ENCODE results near the gene HOOK2. TPM values are rescaled to one million over a fixed set of nuclear protein-coding genes. Genes with fewer than 3 reads are reported as not detected.

The HOOK2 gene
- total RNA-seq, 2 experiments from 2014 or later, result 20.2 to 22.2 TPM

DNA sequence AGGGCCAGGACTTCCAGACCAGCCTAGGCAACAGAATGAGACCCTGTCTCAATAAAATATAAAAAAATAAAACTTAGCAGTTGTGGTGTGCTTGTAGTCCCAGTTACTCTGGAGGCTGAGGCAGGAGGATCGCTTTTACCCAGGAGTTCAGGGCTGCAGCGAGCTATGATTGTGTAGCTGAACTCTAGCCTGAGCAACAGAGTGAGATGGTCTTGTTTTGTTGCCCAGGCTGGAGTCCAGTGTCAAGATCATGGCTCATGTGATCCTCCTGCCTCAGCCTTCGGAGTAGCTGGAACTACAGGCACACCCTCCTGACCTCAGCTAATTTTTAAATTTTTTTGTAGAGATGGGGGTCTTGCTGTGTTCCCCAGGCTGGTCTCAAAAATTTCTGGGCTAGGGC, 11.6 kb upstream of the HOOK2 start:
- H3K4me1 Mint-ChIP-seq (ENCODE audit: low read depth), result peaks cover 14% of the 10 kb centered on the region
- H3K27ac Mint-ChIP-seq, result peak overlapping the region; percentile 96
- peaks cover 9% of the 10 kb centered on the region for H3K36me3 Mint-ChIP-seq
- H3K4me3 Mint-ChIP-seq, result no peak overlapping the region
- no peaks in the 10 kb centered on the region for H3K27me3 Mint-ChIP-seq
- DNase-seq, result no peak
- no peaks in the 10 kb centered on the region for H3K9me3 Mint-ChIP-seq
- intact Hi-C loops (cut with micrococcal nuclease), result no loop called here
- ChIA-PET CTCF (interaction anchor here (2.1 to 5.0 kb wide), 2 partner anchors 9 to 21 kb away, joined by 6 to 41 read pairs; no protein-coding TSS in a partner anchor), POLR2A (interaction anchor here (3.4 kb wide), 1 partner anchor 9 kb away, joined by 26 read pairs; no protein-coding TSS in a partner anchor)

DNA sequence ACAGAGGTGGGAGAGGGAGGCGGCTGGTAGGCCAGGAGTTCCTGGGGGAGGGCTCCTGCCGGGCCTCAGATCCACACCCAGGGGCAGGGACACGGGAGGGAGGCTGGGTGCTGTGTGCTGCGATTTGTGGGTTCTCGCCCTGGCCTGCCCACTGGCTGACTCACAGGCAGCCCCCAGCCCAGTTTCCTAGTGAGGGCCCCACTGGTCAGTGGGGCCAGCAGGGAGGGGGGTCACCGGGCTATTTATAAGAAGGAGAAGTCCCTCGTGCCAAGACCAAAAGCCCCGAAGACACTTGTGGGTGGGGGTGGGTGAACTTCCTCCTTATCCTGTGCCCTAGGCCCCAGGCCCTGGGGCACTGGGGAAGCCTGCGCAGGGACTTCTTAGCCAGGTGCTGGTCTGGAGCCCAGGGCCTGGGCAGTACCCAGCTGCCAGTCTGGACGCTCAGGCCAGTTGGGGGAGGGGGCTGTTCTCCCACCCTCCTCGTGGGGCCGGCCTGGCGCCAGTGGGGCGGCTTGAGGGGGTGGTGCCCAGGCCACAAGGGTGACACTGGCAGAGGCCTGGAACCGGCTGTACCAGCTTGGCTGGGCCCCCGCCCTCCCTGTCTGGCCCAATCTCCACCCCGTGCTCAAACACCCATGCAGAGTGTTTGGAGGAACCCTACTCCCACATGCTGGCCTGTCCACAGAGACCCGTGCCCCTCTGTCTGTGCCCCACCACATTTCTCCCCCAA, 11.0 kb upstream of the HOOK2 start:
- H3K9me3 Mint-ChIP-seq, result no peaks in the 10 kb centered on the region
- H3K27ac Mint-ChIP-seq, result peak overlapping the region; percentile 96
- H3K27me3 Mint-ChIP-seq, result no peaks in the 10 kb centered on the region
- DNase-seq, result no peak
- H3K4me1 Mint-ChIP-seq (ENCODE audit: low read depth), result peaks cover 19% of the 10 kb centered on the region
- ChIA-PET POLR2A (interaction anchor here (3.4 kb wide), 1 partner anchor 9 kb away, joined by 26 read pairs; no protein-coding TSS in a partner anchor), CTCF (interaction anchor here (2.1 to 5.0 kb wide), 2 partner anchors 9 to 20 kb away, joined by 6 to 41 read pairs; no protein-coding TSS in a partner anchor)
- no peak overlapping the region for H3K4me3 Mint-ChIP-seq
- H3K36me3 Mint-ChIP-seq, result peaks cover 4% of the 10 kb centered on the region
- intact Hi-C loops (cut with micrococcal nuclease), result no loop called here

DNA sequence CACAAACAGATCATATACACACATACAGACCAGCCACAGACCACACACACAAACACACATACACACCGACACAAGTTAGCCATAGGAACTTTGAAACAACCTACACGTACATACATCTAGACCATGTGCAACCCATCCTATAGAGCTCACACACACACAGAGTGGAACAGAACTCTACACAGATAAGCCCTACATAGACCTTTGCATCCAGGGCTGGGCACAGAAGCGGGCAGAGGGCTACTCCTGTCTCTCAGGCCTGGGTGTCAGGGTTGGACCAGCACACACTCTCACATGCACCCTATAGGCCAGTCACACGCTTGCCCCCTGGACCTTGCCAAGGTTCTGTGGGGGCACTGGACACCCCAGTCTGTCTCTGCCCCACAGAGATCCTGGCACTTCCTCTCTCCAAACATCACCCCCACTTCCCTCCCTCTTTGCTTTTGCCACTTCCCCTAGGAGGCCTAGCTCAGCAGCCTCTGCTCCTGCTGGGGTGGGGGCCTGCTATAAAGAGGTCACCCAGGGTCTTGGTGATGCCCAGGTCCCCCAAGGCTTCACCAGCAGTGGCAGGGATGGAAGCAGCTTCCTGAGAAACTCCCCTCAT, 10.2 kb upstream of the HOOK2 start:
- ChIA-PET CTCF (interaction anchor here (2.1 to 5.0 kb wide), 2 partner anchors 8 to 19 kb away, joined by 6 to 41 read pairs; no protein-coding TSS in a partner anchor), POLR2A (no interaction called here)
- intact Hi-C loops (cut with micrococcal nuclease), result no loop called here
- no peaks in the 10 kb centered on the region for H3K9me3 Mint-ChIP-seq
- no peak overlapping the region for H3K4me3 Mint-ChIP-seq
- H3K27me3 Mint-ChIP-seq, result no peaks in the 10 kb centered on the region
- peaks cover 2% of the 10 kb centered on the region for H3K36me3 Mint-ChIP-seq
- H3K27ac Mint-ChIP-seq, result no peak overlapping the region
- DNase-seq, result no peak
- H3K4me1 Mint-ChIP-seq (ENCODE audit: low read depth), result peaks cover 19% of the 10 kb centered on the region

DNA sequence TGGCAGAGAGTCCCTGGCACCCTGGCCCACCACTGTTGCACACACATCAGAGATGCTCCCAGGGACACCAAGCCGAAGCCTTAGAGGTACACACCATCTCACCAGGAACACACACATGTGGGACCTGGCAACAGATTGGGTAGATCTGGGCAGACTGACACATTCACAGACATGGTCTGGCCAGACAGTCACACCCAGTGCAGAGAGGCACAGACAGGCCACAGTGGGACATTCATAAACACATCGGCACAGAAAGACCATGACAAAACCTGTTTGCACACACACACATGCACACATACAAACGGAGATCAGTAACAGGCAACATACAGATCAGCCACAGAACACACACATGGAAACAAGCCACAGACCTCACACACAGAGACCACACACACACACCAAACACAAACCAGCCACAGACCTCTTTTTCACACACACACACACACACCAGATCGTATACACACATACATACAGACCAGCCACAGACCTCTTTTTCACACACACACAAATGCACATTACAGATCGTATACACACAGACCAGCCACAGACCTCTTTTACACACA, 9.6 kb upstream of the HOOK2 start:
- intact Hi-C loops (cut with micrococcal nuclease), result no loop called here

DNA sequence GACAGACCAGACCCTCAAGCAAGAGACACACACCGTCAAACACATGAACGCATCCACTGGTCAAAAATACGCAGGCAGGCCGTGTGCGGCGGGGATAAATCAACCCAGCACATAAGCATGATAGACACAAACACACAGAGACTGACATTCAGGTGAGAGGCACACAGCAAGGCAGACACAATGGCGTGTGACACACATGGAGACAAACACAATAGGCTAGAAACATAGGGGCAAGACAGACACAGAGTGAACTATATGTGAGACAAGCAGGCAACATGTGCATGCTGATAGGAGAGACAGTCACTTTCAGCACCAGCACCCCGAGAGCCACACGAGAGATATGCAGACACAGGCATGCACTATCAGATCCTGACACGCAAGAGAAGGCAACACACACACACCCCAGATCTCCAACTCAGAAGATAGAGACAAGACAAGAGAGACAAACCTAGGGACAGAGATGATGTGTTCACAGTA, 9.1 kb upstream of the HOOK2 start:
- Mint-ChIP-seq H3K4me3 (no peak overlapping the region), H3K9me3 (no peaks in the 10 kb centered on the region), H3K27ac (no peak overlapping the region), H3K4me1 (ENCODE audit: low read depth) (peaks cover 23% of the 10 kb centered on the region), H3K36me3 (peaks cover 2% of the 10 kb centered on the region), H3K27me3 (no peaks in the 10 kb centered on the region)
- CTCF ChIA-PET, result no interaction called here
- peak; percentile 57 for DNase-seq
- POLR2A ChIA-PET, result no interaction called here
- intact Hi-C loops (cut with micrococcal nuclease), result no loop called here

More for the DNA sequence above, 9.6 kb upstream of the HOOK2 start:
- peak; percentile 58 for DNase-seq
- Mint-ChIP-seq H3K27ac (no peak overlapping the region), H3K4me3 (no peak overlapping the region), H3K27me3 (no peaks in the 10 kb centered on the region), H3K36me3 (peaks cover 2% of the 10 kb centered on the region), H3K9me3 (no peaks in the 10 kb centered on the region), H3K4me1 (ENCODE audit: low read depth) (peaks cover 22% of the 10 kb centered on the region)
- ChIA-PET CTCF (interaction anchor here (5.0 kb wide), 1 partner anchor 7 kb away, joined by 41 read pairs; no protein-coding TSS in a partner anchor), POLR2A (no interaction called here)

DNA sequence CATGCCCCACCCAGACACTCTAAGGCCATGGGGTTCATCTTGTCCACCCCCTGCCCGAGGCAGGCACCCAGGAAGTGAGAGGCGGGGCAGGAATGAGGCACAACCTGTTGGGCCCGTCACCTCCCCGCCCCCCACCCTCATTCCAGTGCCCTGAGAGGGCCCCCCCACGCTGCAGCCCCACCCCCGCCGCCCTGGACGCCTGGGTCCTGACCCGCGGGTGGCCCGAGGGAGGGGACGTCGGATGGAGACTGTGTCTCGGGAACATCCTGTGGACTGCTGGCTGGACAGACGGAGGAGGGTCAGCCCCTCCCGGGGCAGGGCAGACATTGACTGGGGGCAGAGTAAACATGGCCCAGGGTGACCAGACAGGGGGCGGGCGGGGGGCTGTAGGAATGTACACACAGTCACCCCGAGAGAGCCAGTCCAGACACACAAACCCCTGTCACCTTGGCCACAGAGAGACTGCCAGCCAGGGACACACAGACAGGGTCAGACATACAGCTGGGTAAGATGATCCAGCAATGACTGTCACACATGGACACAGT, 8.6 kb upstream of the HOOK2 start:
- H3K27me3 Mint-ChIP-seq, result no peaks in the 10 kb centered on the region
- H3K4me3 Mint-ChIP-seq, result no peak overlapping the region
- peaks cover 29% of the 10 kb centered on the region for H3K4me1 Mint-ChIP-seq (ENCODE audit: low read depth)
- intact Hi-C loops (cut with micrococcal nuclease), result no loop called here
- H3K9me3 Mint-ChIP-seq, result no peaks in the 10 kb centered on the region
- H3K36me3 Mint-ChIP-seq, result no peaks in the 10 kb centered on the region
- no peak overlapping the region for H3K27ac Mint-ChIP-seq
- ChIA-PET POLR2A (interaction anchor here (2.0 to 3.5 kb wide), 2 partner anchors 8 to 11 kb away, joined by 18 to 87 read pairs; partner anchors contain the start of gene JUNB), CTCF (interaction anchor here (1.0 to 3.4 kb wide), 2 partner anchors 12 to 101 kb away, joined by 4 to 32 read pairs; no protein-coding TSS in a partner anchor)
- DNase-seq, result peak; percentile 64

DNA sequence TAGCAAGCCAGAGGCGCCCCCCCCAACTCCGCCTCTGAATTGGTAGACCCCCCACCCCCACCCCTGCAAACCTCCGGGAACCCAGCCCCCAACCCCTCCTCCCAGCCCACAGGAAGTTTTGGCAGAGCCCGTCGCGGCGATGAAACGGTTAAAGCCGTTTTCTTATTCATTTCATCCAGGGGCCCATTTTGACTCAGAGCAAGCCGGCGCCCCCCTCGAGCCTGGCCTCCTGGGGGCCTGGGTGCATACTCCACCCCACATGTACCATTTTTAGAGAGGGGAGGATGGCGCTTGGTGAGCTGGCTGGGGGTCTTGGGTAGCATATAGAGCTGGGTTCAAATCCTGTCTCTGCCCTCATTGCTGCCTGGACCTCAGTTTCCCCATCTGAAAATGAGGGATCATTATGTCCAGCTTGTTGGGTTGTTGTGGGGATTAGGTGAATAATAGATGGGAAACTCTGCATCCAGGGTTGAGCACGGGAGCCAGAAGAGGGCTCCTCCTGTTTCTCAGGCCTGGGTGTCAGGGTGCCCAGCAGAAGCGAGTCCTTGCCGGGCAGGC, 8.0 kb upstream of the HOOK2 start:
- no peaks in the 10 kb centered on the region for H3K9me3 Mint-ChIP-seq
- no peak overlapping the region for H3K4me3 Mint-ChIP-seq
- H3K27ac Mint-ChIP-seq, result no peak overlapping the region
- peaks cover 32% of the 10 kb centered on the region for H3K4me1 Mint-ChIP-seq (ENCODE audit: low read depth)
- intact Hi-C loops (cut with micrococcal nuclease), result no loop called here
- ChIA-PET POLR2A (interaction anchor here (0.7 to 3.5 kb wide), 5 partner anchors 9 to 370 kb away, joined by 3 to 87 read pairs (median 3); partner anchors contain the start of gene JUNB), CTCF (interaction anchor here (0.6 to 3.4 kb wide), 7 partner anchors 8 to 452 kb away, joined by 3 to 32 read pairs (median 5); partner anchors contain the start of gene JUNB)
- no peaks in the 10 kb centered on the region for H3K36me3 Mint-ChIP-seq
- peak; percentile 90 for DNase-seq
- no peaks in the 10 kb centered on the region for H3K27me3 Mint-ChIP-seq

DNA sequence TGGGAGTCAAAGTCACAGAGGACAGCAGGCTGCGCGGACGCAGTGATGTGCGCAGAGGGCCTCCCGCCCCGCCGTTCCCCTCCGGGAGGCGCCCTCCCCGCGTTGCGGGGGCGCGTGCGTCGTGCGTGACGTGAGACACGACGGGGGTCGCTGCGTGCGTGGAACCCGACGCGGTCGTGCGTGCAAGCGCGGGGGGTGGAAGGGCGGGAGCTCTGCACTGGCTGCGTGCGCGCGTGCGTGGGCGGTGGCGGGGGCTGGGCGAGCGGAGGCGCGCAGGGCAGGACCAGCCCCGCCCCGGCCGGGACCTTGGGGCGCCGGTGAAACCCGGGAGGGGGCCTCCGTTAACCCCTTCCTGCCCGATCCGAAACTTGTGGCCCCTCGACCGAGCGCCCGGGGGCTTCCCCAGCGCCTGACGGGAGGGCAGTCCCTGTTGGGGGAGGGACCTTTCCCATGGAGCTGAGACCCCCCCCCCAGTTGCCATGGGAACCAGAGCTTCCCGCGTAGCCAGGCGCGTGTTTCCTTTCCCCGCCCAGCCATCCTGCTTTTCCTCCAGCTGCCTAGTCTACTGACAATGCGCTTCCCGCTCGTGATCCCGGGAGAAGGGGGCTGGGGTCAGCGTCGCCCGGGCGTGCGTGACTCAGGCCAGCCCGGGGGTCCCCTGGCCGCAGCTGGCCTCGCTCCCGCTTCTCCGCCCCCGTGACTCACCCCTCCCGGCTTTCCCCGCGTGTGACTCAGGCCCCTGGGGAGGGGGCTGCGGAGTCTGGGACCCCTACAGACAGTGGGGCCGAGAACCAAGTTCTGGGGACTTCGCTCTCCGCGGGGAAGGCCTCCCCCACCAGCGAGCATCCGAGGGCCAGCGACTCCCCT, 7.3 kb upstream of the HOOK2 start:
- ChIA-PET CTCF (interaction anchor here (0.6 to 3.4 kb wide), 10 partner anchors 9 to 451 kb away, joined by 3 to 32 read pairs (median 4); partner anchors contain the start of gene JUNB), POLR2A (interaction anchor here (0.7 to 3.5 kb wide), 5 partner anchors 9 to 370 kb away, joined by 3 to 87 read pairs (median 3); partner anchors contain the start of gene JUNB)
- Mint-ChIP-seq H3K4me3 (no peak overlapping the region), H3K4me1 (ENCODE audit: low read depth) (peaks cover 30% of the 10 kb centered on the region), H3K27me3 (no peaks in the 10 kb centered on the region), H3K9me3 (no peaks in the 10 kb centered on the region), H3K27ac (no peak overlapping the region), H3K36me3 (no peaks in the 10 kb centered on the region)
- intact Hi-C loops (cut with micrococcal nuclease), result loop anchor here (1.0 kb wide), 1 partner anchor 9 kb away; the partner anchor contains the start of gene JUNB
- peak; percentile 92 for DNase-seq

DNA sequence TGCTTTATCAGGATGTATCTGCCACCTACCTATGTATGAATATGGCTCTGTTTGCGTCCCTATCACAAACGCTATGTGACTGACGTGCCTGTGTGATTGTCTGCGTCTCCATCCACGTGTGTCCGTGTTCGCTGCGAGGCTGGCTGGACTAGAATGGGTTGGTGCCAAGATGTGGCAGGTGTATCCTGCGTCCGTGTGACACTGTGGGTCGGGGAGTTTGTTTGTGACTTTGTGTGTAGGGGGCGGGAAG, 6.7 kb upstream of the HOOK2 start:
- CTCF ChIA-PET, result interaction anchor here (0.7 to 3.4 kb wide), 7 partner anchors 10 to 65 kb away, joined by 3 to 32 read pairs (median 5); partner anchors contain the start of gene JUNB
- DNase-seq, result no peak
- Mint-ChIP-seq H3K27me3 (no peaks in the 10 kb centered on the region), H3K36me3 (no peaks in the 10 kb centered on the region), H3K9me3 (no peaks in the 10 kb centered on the region), H3K27ac (no peak overlapping the region), H3K4me1 (ENCODE audit: low read depth) (peaks cover 33% of the 10 kb centered on the region), H3K4me3 (no peak overlapping the region)
- intact Hi-C loops (cut with micrococcal nuclease), result loop anchor here (1.0 kb wide), 1 partner anchor 9 kb away; the partner anchor contains the start of gene JUNB
- POLR2A ChIA-PET, result interaction anchor here (2.0 to 3.5 kb wide), 2 partner anchors 10 to 13 kb away, joined by 18 to 87 read pairs; partner anchors contain the start of gene JUNB

DNA sequence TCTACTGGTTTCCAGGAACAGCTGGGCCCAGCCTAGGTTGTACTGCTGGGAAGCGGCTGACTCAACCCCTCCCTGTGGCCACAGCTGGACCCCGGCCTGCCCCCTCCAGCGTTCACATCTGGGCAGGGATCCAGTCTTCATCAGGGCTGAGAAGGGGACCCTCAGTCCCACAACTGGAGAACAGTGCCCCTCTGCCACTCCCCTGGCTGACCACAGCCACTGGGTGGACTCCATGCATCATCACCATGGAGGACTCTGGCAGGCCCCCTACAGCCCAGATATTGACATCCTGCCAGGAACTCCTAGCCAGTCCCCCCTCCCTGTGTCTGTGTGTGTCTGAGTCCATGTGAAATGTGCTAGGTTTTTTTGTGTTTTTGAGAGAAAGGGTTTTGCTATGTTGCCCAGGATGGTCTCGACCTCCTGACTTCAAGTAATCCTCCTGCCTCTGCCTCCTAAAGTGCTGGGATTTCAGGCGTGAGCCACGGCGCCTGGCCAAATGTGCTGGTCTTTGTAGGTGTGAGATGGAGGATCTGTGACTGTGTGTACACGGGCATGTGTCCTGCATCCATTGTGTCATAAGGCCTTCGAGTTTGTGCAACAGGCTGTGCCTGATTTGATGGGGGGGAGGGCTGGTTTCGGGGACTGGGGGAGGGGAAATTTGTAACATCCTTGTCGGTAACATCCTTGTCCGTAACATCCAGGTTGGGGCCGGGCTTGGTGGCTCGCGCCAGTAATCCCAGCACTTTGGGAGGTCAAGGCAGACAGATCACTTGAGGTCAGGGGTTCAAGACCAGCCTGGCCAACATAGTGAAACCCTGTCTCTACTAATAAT, 4.0 kb upstream of the HOOK2 start:
- ChIA-PET POLR2A (interaction anchor here (1.1 to 4.0 kb wide), 5 partner anchors 9 to 20 kb away, joined by 3 to 89 read pairs (median 19); partner anchors contain the start of gene JUNB), CTCF (interaction anchor here (1.4 to 7.8 kb wide), 6 partner anchors 8 to 68 kb away, joined by 9 to 372 read pairs (median 32); partner anchors contain the start of genes JUNB, PRDX2 and THSD8)
- Mint-ChIP-seq H3K36me3 (no peaks in the 10 kb centered on the region), H3K27ac (peak overlapping the region; percentile 87), H3K27me3 (no peaks in the 10 kb centered on the region), H3K4me3 (peak overlapping the region; percentile 76), H3K4me1 (ENCODE audit: low read depth) (peaks cover 36% of the 10 kb centered on the region), H3K9me3 (no peaks in the 10 kb centered on the region)
- no peak for DNase-seq
- intact Hi-C loops (cut with micrococcal nuclease), result loop anchor here (5.0 kb wide), 2 partner anchors 58 to 447 kb away; partner anchors contain the start of genes MAST1 and ZNF563
